GM21528 (cell line): ENCODE data around the gene IL1RL2.

Source experiments
- ATAC-seq: cut with Tn5 transposase; IDR thresholded peaks from one replicate; pipeline ENCODE4 v1.9.1; 2021; ENCODE audit warnings: mild to moderate bottlenecking, moderate library complexity; ENCODE audit not compliant: unreplicated experiment, low FRiP score

The IL1RL2 gene

DNA sequence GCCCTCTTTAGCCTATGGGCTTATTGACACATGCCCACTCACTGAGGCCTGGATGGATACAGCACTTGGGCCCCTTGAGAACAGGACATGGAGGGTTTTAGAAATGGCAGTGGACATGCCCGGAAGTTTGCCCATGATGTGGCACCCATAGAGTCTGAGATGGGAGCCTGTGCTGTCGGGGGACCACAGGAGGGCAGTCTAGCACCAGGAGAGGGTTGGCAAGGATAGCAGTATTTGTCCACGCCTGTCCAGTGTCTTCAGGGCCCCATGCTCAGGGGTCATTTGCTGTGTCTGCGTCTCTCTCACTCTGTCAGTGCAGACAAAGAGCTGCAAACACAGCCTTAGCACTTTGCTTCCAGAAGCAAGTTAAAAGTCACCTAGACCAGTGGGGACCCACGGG lies 48.7 kb downstream of the IL1RL2 start:
- no peak for ATAC-seq

DNA sequence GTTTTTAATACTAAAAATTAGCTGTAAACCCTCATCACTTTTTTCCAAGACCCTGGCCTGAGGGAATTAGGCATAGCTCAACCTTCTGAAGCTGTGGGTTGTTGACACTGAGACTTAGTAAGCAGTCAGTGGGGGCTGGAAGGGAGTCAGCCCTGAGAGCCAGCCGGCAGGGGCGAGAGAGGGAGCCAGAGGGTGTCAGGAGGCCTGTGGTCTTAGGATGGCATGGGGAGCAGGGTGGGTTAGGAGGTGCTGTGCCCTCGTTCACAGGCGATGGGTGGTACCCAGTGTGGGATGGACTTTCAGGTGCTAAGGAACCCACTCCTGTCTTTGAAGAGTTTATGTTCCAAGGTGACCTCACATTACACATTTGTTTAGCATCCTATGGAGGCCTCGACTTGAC lies 49.3 kb downstream of the IL1RL2 start:
- no peak for ATAC-seq

DNA sequence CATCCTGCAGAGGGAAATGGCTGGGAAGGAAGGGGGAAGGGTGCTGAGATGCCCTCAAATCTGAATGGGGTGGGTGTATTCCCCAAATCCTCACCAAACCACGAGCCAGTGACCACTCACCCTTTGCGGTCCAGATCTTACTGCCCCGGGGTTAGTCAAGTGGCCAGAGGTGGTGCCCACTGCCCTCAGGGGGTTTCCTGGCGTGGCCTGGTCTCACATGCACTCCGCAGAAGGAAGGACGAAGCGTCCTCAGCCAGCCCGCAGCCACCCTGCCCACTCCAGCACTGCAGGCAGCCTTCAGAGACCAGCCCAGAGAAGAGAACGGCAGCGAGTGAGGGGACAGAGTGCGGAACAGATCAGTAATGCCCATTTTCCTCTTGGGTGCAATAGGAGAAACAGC lies 50.4 kb downstream of the IL1RL2 start:
- no peak for ATAC-seq

DNA sequence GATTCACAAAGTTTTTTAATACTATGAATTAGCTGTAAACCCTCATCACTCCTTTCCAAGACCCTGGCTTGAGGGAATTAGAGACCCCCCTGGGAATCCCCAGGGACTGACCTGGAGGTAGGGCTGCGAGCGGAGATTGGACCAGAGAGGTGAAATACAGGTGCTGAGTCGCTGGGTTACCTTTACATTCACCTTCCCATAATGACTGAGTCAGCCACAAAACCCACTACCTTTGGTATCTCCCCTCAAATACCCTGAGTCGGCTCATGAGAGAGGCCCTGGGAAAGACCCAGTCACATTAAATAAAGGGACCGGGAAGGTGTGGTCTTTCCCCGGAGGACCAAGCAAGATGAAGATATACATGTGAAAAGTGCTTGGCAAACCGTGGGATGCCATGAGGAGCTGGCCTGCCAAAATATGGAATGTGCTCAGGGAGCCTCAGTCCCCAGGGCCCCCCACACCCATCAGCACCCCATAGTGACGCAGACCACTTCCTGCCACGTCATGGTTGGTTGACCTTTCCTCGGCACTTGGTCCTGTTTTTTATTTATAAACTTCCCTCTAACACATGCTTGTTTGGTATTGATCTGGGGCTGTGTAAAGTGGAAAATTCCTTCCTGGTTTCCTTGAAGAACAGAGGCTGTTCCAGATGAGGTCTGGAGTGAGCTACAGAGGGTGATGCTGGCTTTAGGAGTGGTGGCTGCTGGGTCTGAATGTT lies 51.4 kb downstream of the IL1RL2 start:
- ATAC-seq: no peak

GRCh38 chr2:102238778-102239177 lies 52.0 kb downstream of the IL1RL2 start:
- ATAC-seq: no peak

GRCh38 chr2:102239344-102239743 lies 52.5 kb downstream of the IL1RL2 start:
- no peak for ATAC-seq

DNA sequence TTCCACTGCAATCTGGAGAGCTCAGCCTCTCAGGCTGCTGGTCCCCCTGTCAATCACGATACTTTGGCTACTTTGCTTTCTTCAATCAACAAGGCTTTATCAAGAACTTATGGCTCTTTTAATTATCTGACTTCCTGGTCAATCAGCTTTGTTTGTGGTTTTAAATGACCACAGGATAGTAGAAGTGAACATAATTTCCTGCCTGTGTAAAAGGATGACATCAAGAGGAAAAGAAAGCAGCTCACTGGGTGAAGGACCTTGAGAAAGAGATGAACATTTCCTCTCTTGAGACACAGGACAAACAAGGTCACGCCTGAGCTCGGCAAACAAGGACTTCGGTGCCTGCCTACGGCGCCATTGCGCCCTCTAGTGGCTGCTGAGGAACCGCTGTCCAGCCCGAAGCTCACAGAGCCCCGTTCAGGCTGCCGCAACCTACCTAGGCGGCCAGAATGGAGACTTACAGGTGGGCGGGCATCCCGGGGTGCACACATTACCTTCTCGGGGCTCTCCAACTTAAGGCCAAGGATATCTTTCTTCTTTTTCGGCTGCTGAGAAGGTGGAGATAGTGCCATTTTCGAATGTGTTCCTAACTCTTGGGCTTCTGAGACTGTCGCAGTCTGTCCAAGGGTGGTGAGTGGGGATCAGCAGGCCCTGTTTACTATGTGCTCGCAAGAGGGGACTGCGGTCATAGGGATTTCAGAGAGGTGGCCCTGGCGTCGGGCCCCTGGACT lies 54.0 kb downstream of the IL1RL2 start:
- ATAC-seq: peak; percentile 69

DNA sequence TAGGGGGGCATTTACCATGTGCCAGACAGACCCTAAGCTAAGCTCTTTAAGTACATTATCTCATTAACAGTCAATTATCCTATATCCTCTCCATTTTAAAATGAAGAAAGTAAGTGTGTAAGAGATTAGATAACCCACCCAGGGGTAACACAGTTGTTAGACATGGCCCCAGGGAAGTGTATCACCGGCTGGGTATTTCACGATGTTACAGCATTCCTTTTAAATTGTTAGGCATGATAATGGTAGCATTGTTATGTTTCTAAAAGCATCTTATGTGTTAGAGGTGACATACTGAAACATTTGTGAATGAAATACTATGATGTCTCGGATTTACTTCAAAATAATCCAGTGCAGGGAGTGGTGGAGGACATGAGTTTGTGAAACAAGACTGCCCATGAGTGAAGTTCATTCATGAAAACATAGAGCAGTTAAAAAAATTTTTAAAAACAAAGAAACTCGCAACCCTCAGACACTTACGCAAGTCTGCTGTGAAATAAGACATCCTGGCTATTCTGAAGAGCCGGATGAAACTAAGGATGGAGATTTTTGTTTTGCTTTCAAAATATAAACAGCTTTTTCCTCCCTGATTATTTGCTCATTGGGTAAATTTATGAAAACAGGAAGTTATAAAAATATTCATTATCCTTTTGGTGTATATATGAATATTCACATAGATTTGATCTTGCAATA lies 54.9 kb downstream of the IL1RL2 start:
- no peak for ATAC-seq

- no peak for ATAC-seq
Observed at GRCh38 chr2:102245266-102246151, 58.7 kb downstream of the IL1RL2 start.

- no peak for ATAC-seq
Observed at GRCh38 chr2:102250278-102250821, 63.5 kb downstream of the IL1RL2 start.

DNA sequence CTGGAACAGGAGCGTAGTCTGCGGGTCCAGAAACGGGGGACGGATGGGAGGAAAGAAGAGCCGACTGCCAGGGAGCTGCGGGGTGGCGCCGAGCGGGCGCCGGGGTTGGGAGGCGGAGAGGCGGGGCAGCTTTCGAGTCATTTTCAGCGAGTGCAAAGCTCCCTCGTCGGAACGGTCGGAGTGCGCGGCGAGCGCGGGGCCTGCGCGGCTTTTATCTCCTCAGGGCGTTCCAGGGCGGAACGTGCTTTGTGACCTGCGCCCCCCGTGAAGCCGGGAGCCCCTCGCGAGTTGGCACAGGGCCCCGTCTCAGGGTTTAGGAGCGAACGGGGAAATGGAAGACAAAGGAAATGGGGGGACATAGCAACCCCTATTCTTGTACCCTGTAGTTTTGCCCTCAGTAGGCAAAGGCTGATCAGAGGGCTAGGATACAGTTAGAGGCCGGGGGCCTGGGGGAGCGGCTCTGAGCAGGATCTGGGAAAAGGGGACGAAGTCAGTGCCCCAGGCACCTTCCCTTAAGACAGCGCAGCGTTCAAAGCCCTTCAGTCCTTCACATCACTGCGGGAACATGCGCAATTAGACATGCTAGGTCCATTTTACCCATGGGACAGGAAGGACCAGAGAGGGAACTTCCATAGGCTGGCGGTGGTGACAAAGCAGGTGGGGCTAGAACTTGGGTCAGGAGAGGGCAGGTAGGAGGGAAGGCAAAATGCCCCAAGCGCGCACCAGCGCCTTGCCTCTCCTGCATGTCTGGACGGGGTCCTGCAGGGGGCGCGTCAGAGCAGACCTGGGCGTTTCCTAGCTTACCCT lies 64.4 kb downstream of the IL1RL2 start:
- ATAC-seq: no peak

GRCh38 chr2:102251849-102252203 lies 65.0 kb downstream of the IL1RL2 start:
- ATAC-seq: no peak

DNA sequence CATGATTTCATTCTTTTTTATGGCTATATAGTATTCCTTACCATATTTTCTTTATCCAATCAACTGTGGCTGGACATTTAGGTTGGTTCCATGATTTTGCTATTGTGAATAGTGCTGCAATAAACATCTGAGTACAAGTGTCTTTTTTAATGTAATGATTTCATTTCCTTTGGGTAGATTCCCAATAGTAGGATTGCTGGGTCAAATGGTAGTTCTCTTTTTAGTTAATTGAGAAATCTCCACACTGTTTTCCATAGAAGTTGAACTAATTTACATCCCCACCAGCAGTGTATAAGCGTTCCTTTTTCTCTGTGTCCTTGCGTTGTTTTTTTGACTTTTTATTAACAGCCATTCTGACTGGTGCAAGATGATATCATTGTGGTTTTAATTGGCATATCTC lies 65.4 kb downstream of the IL1RL2 start:
- ATAC-seq: no peak

GRCh38 chr2:102253140-102253752 lies 66.4 kb downstream of the IL1RL2 start:
- ATAC-seq: no peak

DNA sequence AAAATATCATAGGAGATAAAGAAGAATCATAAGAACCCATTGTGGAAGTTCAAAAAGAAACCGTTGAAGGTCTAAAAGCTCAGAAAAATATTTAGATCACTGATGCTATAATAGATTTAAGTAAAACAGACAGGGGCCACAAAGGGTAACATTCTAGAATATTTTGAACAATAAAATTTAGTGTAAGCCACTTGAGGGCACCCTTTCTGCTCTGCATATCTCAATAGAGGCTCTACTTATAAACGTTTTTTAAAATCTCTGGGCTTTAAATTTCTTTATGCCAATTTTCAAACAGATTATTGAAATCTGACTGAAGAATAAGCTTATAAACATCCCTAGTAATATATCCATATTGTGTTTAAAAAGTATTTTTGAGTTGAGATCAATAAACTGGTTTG lies 66.9 kb downstream of the IL1RL2 start:
- ATAC-seq: no peak

GRCh38 chr2:102256276-102256675 lies 69.5 kb downstream of the IL1RL2 start:
- ATAC-seq: no peak

DNA sequence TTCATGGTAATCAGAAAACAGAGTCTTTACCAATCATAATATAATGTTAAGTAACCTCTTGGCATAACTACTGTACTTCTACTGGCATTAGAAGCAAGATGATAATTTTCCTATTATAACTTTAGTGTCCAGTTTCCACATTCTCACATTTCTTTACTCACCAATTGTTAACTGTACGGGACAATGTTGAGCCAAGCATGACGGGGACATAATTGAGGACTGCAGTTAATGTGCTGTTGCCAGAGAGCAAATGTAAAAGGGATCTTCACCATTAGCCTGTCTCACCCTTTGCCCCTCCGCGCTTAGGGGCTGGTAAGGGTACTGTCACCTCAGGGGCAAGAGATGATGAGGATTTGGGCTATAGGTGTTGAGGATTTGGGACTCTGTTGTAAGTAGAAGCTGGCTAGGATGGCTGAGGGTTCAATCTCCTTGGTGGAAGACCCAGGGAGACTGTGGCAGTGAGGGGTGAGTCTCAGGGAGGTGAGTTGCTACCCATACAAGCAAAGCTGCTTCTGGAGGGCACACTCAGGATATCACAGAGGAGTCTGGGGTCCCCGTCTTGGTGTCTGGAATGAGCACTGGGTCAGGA lies 70.1 kb downstream of the IL1RL2 start:
- ATAC-seq: no peak

DNA sequence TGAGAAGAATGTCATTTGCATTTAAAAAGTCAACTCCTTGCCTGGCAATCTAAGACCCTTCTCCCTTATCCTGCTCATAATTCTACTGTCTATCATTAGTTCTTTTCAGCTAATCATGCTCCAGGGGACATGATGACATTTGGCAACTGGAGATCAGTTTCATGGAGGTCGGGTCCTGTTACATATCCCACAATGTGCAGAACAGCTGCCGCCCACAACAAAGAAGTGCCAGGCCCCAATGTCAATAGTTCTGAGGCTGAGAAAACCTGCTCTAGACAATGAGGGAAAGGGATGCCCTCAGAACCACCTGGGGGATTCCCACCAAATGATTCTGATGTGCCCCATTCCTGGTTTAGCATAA lies 71.2 kb downstream of the IL1RL2 start:
- ATAC-seq: no peak
